Stomach smooth muscle (tissue), 2 donors: Measurements from ENCODE around the gene AXIN2.

Experiments
- H3K27ac ChIP-seq: one replicate; pipeline ENCODE4 v1.7.0; 2013; ENCODE audit warnings: mild to moderate bottlenecking, low read length, inconsistent platforms
- H3K27me3 ChIP-seq, 2 donors: one replicate each; pipeline ENCODE4 v1.7.0; 2013; ENCODE audit warnings: low read length in 2 of 2; ENCODE audit not compliant: insufficient read depth in 2 of 2, control insufficient read depth in 1 of 2
- H3K36me3 ChIP-seq, 2 donors: one replicate each; pipeline ENCODE4 v1.7.0; 2013; ENCODE audit warnings: low read length in 2 of 2; ENCODE audit not compliant: control insufficient read depth in 2 of 2, insufficient read depth in 2 of 2
- H3K4me1 ChIP-seq: one replicate; pipeline ENCODE4 v1.7.0; 2013; ENCODE audit warnings: low read length; ENCODE audit not compliant: control insufficient read depth, insufficient read depth
- H3K4me3 ChIP-seq, 2 donors: one replicate each; pipeline ENCODE4 v1.7.0; 2013; ENCODE audit warnings: low read length in 2 of 2
- H3K9ac ChIP-seq, 2 donors: one replicate each; pipeline ENCODE4 v1.7.0; 2013; ENCODE audit warnings: low read length in 2 of 2, mild to moderate bottlenecking in 1 of 2
- H3K9me3 ChIP-seq, 2 donors: one replicate each; pipeline ENCODE4 v1.7.0; 2013; ENCODE audit warnings: low read length in 2 of 2; ENCODE audit not compliant: control insufficient read depth in 2 of 2
- donor health status: healthy.
- donor health status: Pancreatic carcinoma.

The AXIN2 gene

DNA sequence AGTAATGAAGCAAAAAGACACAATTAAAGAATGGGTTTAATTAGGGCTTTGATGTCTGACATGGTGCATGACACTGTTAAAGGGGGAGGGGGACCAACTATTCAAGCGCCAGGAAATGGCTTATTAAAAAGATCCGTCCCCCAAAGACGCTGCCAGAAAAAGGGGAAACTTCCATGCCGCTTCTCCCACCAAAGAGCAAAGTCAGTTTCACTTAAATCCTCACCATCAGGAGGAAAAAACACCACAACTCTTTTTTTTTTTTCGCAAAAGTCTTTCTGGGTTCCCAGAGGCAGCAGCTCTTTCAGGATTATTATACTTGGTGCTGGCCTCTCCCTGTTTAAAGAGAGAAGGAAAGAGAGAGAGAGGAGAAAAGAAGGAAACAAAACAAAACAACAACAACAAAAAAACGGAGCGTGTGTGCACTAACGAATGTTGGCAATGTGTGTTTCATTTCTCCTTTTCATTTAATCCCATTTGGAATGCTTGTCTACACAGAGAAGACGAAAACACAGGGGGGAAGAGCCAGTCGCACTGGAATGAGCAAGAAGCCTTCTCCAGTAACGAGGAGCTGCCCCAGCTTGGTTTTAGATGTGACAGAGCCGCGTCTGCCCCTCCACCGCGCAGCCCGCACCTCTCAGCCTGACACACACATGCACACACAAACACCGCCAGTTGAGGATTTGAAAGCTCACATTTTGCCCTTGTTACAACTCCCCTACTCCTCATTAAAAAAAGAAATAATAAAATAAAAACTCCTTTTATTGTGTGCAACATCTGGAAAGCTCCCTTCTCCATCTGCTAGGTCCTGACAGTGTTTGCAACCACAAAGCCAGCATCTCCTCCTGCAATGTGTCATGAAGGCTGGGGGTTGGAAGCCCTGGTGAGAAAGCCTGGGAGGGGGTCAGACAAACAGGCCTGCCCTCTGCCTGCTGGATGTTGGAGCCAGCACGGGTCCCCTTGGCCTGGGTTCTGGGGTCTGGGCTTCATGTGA, 32.7 kb upstream of the AXIN2 start:
- Histone ChIP-seq H3K4me3 (peak overlapping the region in 1 of 2 donors; percentile 47), H3K27ac (no peak overlapping the region), H3K4me1 (no peaks in the 10 kb centered on the region), H3K9ac (no peak overlapping the region), H3K36me3 (no peaks in the 10 kb centered on the region), H3K27me3 (no peaks in the 10 kb centered on the region), H3K9me3 (no peaks in the 10 kb centered on the region)

GRCh38 chr17:65593092-65593854, 31.8 kb upstream of the AXIN2 start:
- H3K9ac ChIP-seq = no peak overlapping the region
- no peaks in the 10 kb centered on the region for H3K9me3 ChIP-seq
- no peaks in the 10 kb centered on the region for H3K27me3 ChIP-seq
- H3K4me1 ChIP-seq = no peaks in the 10 kb centered on the region
- no peaks in the 10 kb centered on the region for H3K36me3 ChIP-seq
- no peak overlapping the region for H3K27ac ChIP-seq
- no peak overlapping the region for H3K4me3 ChIP-seq

DNA sequence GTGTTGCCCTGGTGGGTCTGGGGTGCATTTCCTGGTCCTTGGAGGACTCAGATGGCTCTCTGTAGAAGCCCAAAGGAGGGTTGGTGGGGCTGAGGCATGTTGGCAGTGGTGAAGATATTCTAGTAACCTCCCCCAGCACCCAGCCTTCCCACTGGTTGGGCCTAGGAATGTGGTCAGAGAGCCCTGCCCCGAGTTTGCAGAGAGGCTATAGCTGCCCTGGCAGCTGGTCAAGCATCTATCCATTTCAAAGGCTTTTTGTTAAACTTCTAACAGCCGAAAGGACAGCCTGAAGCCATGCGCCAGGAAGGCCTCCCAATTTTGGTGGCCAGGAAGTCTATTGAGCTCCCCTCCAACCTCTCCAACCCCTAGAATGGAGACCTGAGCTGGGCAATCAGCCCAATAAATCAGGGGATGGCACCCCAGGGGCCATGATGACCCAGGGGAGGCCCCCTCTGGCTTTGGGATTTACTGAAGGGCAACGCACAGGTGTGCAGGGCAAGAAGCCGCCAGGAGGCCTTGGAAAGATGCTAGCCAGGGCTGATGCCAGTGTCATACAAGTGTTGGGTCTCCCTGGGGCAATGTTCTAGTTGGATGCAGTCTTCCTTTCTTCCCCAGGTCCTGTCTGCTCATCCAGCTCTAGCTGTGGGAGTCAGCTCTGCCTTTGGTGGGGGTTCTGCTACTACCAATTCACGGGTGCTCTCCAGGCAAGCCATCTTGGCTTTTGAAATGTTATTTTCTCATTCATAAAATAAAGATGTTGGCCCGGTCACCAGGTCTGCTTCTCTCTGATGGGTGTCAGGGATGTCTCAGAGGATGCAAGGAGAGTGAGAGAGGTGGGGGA, 30.9 kb upstream of the AXIN2 start:
- no peaks in the 10 kb centered on the region for H3K4me1 ChIP-seq
- H3K9me3 ChIP-seq = no peaks in the 10 kb centered on the region
- no peaks in the 10 kb centered on the region for H3K27me3 ChIP-seq
- no peaks in the 10 kb centered on the region for H3K36me3 ChIP-seq
- H3K27ac ChIP-seq = no peak overlapping the region
- H3K9ac ChIP-seq = no peak overlapping the region
- no peak overlapping the region for H3K4me3 ChIP-seq

- Histone ChIP-seq H3K9me3 (no peaks in the 10 kb centered on the region), H3K4me3 (no peak overlapping the region), H3K4me1 (peaks cover 4% of the 10 kb centered on the region), H3K27me3 (no peaks in the 10 kb centered on the region), H3K27ac (no peak overlapping the region), H3K36me3 (no peaks in the 10 kb centered on the region), H3K9ac (no peak overlapping the region)
Measured at GRCh38 chr17:65589321-65589720, 27.9 kb upstream of the AXIN2 start.

DNA sequence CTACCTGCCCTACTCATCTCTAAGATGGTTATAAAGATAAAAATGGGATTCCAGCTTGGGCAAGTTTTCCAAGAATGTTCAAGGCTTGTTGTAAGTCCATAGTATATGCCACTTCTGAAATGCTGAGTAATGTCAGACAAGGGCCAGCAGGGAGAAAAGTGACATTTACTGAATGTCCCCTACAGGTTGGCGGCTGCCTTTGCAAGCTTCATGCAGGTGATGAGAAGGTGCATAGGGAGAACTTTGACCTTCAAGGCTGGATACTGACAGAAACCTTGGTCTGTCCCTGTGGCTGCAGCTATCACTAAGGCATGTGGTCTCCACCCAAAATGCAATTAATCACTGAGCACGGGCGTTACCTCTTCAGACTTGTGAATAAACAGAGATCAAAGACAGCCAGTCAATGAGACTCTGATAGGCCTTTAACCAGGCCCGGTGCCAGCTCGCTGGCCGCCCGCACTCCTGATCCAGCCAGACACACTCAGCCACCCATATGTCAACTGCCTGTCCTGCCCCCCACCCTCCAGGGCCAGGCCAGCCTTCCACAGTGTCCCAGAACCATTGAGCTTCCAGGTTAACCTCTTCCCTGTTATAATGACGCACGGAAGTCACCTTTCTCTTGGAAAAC, 26.8 kb upstream of the AXIN2 start:
- Histone ChIP-seq H3K4me3 (no peak overlapping the region), H3K9ac (no peak overlapping the region), H3K4me1 (peaks cover 10% of the 10 kb centered on the region), H3K36me3 (no peaks in the 10 kb centered on the region), H3K9me3 (no peaks in the 10 kb centered on the region), H3K27ac (no peak overlapping the region), H3K27me3 (no peaks in the 10 kb centered on the region)

GRCh38 chr17:65587534-65588180, 26.2 kb upstream of the AXIN2 start:
- no peak overlapping the region for H3K27ac ChIP-seq

DNA sequence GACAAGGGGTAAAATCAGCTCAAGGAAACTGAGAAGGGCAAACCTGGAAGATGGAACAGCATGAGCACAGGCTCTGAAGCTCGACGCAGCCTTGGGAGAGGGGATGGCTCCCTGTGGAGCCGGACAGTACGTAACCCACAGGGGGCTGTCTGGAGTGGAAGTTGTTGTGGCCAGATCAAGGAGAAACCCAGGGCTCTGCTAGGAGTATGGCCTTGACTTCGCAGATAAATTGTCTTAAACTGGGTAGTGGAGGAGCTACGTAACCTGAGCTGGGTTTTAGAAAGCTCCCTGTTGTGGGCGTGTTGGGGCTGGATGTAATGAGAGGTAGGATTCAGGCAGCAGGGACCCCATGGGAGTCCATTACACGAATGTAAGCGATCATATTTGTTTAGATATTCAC, 25.5 kb upstream of the AXIN2 start:
- no peak overlapping the region for H3K27ac ChIP-seq
- H3K27me3 ChIP-seq = no peaks in the 10 kb centered on the region
- no peaks in the 10 kb centered on the region for H3K36me3 ChIP-seq

More at GRCh38 chr17:65587534-65588180, 26.2 kb upstream of the AXIN2 start:
- H3K27me3 ChIP-seq = no peaks in the 10 kb centered on the region
- H3K4me3 ChIP-seq = no peak overlapping the region
- no peak overlapping the region for H3K9ac ChIP-seq
- H3K36me3 ChIP-seq = no peaks in the 10 kb centered on the region
- no peaks in the 10 kb centered on the region for H3K9me3 ChIP-seq
- H3K4me1 ChIP-seq = peaks cover 10% of the 10 kb centered on the region

DNA sequence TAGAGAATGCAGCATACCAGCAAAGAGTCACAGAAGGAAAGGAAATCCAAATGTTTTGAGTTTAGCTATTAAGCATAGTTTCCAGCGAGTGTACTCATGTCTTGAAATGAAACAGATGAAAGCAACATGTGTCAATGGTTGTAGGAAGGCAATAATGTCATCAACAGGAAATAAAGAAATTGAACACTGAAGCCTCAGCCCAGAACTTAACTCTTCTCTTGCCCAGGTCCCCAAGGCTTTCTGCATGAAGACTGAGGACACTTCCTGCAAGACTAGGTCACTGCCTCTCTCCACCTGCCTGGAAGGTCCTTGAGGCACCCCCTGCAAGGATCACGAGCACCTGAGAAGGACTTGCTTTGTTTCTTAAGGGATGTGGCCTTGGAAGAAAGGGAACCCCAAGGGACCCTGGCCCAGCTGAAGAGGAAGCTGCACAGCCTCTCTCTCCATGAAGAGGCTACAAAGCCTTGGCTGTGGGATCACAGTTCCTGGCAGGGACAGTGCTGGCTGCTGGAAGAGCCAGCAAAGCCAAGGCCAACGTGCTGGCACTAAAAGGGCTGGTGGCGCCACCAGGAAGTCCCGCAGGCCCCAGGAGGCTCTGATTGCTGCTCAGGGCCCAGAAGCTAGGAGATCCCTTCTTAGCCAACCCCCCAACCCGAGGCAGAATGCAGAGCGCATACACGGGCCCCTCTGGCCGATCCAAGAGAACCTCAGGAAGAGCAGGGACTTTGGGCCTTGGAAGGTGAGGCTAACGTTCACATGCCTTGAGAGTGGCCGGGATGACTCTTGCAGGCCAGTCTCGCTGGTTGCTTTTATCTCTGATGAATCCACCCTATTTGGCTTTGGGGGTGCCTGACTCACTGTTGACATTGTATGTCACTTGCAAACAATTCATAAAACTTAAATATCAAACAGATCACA, 23.4 kb upstream of the AXIN2 start:
- Histone ChIP-seq H3K4me3 (no peak overlapping the region), H3K27ac (no peak overlapping the region)

More for the DNA sequence above, 25.5 kb upstream of the AXIN2 start:
- peaks cover 10% of the 10 kb centered on the region for H3K4me1 ChIP-seq
- H3K9ac ChIP-seq = no peak overlapping the region
- H3K9me3 ChIP-seq = no peaks in the 10 kb centered on the region
- H3K4me3 ChIP-seq = no peak overlapping the region

GRCh38 chr17:65583921-65584603, 22.6 kb upstream of the AXIN2 start:
- H3K27me3 ChIP-seq = no peaks in the 10 kb centered on the region
- no peak overlapping the region for H3K9ac ChIP-seq
- H3K4me3 ChIP-seq = no peak overlapping the region
- no peaks in the 10 kb centered on the region for H3K36me3 ChIP-seq
- no peaks in the 10 kb centered on the region for H3K9me3 ChIP-seq
- no peak overlapping the region for H3K27ac ChIP-seq
- peaks cover 10% of the 10 kb centered on the region for H3K4me1 ChIP-seq

More for the DNA sequence above, 23.4 kb upstream of the AXIN2 start:
- Histone ChIP-seq H3K9me3 (no peaks in the 10 kb centered on the region), H3K27me3 (no peaks in the 10 kb centered on the region), H3K36me3 (no peaks in the 10 kb centered on the region), H3K9ac (no peak overlapping the region), H3K4me1 (peaks cover 10% of the 10 kb centered on the region)
